ENCODE results near the gene CNTNAP2.

Gene CNTNAP2

DNA sequence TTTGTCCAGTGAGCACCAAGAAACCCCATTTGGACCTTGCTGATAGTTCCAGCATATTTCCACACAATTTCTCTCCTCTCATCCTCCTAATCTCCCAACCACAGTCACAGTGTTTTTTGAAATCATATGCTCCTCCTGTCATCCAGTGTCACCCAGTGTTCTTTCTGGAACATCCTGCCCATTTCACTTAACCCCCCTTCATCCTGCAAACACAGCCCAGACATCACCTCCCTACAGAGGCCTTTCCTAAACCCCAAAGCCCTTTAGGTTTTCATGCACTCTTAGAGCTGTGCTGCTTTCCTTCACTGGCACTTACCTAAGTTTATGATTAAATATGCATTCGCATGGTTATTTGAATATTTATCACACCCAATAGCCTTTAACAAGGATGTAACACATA, 1316.0 kb downstream of the CNTNAP2 start:
- no peak for DNase-seq (ENCODE audit: low read depth in 4 of 4, low spot score in 1 of 4)

DNA sequence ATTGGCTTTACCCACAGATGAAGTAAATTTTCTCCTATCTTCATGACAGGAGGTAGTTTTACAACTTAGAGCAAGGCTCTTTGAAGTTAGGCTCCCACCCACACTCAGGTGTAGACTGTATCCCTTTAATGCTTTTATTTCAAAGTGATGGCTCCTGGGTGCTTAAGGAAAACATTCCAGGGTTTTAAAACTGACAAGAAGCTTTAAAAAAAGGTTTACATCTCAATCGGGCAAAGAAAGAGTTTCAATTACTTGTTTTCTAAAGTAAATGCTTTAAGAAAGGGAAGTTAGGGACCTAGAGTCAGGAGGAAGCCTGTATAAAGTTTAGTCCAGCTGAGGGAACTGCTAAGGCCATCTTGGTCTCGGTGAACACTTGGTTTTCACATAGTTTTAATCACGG, 1320.1 kb downstream of the CNTNAP2 start:
- no peak for DNase-seq (ENCODE audit: low read depth in 4 of 4, low spot score in 1 of 4)

GRCh38 chr7:147438216-147438615, 1321.6 kb downstream of the CNTNAP2 start:
- no peak for DNase-seq (ENCODE audit: low read depth in 4 of 4, low spot score in 1 of 4)

GRCh38 chr7:147443942-147444341, 1327.3 kb downstream of the CNTNAP2 start:
- no peak for DNase-seq (ENCODE audit: low read depth in 4 of 4, low spot score in 1 of 4)

DNA sequence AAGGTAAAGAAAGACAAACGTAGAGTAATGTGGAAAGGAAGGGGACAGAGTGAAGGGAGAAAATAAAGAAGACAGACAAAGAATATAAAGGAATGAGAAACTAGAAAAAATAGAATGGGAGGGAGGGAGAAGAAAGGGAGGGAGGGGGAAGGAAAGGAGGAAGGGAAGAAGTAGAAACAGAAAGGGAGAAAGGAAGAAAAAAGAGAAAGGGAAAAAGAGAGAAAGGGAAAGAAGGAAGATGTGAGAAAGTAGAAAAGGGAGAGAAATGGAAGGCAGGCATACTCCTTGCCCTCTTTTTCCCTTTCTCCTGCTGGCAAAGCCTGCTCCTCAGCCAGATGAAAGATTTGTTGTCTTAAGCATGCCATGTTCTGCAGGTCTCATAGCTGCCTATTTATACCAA, 1336.2 kb downstream of the CNTNAP2 start:
- no peak for DNase-seq (ENCODE audit: low read depth in 4 of 4, low spot score in 1 of 4)

- no peak for DNase-seq (ENCODE audit: low read depth in 4 of 4, low spot score in 1 of 4)
Observed at GRCh38 chr7:147465223-147465622, 1348.6 kb downstream of the CNTNAP2 start.

- no peak for DNase-seq (ENCODE audit: low read depth in 4 of 4, low spot score in 1 of 4)
Observed at GRCh38 chr7:147472556-147472955, 1356.0 kb downstream of the CNTNAP2 start.

GRCh38 chr7:147474862-147475261, 1358.3 kb downstream of the CNTNAP2 start:
- no peak for DNase-seq (ENCODE audit: low read depth in 4 of 4, low spot score in 1 of 4)

DNA sequence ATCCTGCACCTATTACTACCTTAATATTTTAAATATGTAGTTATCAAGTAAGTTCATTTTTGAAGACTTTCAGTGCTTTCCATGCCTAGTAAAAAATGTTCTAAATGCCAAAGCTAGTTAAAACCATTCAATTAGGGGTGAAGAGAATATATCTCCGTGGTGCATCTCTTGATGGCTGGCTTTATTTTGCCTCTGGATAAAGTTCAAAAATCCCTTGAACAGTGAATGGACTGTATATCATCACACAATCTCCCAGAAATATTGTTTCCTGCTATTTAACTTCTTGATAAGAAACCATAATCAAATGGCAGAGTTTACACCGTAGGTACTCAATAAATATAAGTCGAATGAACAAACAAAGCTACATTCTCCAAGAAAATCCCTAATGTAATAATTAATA, 1360.9 kb downstream of the CNTNAP2 start:
- no peak for DNase-seq (ENCODE audit: low read depth in 4 of 4, low spot score in 1 of 4)

DNA sequence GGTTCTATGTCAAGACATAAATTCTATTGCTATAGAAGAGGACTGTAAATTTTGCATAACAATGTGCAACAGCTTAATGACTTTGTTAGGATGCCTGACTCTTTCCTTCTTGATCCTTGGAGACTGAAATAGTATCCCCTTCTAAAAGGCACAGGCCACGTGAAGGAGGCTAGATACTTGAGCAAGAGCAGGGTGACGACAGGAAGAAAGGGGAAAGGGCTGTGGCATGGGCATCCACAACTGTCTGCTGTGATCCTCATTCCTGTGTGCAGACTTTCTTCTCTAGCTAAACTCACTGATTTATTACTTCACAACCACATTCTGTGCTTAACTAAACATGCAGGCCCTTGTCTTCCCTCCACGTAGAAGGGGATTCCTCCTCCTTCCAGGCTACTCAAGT, 1362.2 kb downstream of the CNTNAP2 start:
- no peak for DNase-seq (ENCODE audit: low read depth in 4 of 4, low spot score in 1 of 4)

- DNase-seq (ENCODE audit: low read depth in 4 of 4, low spot score in 1 of 4): no peak
Observed at GRCh38 chr7:147483634-147484292, 1367.2 kb downstream of the CNTNAP2 start.

DNA sequence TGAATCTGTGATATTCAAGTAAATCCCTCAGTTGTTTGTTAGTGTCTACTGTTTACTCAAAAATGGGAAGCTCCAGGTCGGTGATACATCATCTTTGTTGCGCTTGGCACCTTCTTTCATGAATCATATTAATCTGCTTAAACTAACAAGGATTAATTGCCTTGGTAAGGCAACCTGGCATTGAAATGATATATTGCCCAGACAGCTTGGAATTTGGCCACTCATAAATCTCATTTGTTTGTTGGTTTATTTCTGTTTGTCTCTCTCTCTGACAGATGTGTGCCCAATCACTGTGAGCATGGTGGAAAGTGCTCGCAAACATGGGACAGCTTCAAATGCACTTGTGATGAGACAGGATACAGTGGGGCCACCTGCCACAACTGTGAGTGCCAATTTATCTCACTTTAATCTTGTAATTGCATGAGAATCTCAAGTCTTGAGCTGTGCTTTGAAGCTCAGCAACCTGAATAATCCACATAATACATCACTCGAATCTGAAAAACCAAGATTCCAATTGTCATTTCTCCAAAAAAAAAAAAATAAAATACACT, 1369.1 kb downstream of the CNTNAP2 start:
- no peak for DNase-seq (ENCODE audit: low read depth in 4 of 4, low spot score in 1 of 4)

- DNase-seq (ENCODE audit: low read depth in 4 of 4, low spot score in 1 of 4): no peak
Observed at GRCh38 chr7:147492606-147493005, 1376.0 kb downstream of the CNTNAP2 start.

DNA sequence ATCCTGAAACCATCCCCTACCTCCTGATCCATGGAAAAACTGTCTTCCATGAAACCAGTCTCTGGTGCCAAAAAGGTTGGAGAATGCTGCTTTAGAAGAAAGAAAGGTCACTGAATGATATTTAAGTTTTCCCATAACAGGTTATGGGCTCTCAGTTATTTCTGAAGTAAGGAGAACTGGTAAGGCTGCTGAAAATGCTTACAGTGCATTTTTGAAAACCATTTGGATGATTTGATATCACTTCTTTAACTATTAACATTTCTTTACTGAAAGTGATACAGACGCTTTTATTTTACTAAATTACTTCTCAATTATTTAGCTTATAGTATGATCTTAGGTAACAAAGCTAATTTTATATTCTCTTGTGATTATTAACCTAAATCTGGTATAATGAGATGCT, 1379.6 kb downstream of the CNTNAP2 start:
- no peak for DNase-seq (ENCODE audit: low read depth in 4 of 4, low spot score in 1 of 4)

DNA sequence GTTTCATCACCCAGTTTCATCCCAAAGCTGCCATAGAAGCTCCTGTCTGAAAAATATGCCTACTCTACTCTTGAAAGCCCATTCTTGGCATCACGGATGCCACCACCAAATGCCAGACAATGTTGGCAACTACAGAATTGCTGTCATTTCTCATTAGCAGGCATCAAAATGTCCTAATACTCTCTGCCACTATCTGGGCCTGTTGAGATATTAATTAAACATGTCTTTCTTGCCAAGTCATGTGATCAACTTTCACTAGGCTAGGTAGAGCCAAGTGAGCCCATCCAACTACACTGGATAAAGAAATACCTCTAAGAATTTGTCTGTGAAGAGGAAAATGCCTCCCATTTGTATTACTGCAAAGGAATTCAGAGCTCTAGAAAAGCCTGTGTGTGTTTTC, 1380.6 kb downstream of the CNTNAP2 start:
- no peak for DNase-seq (ENCODE audit: low read depth in 4 of 4, low spot score in 1 of 4)

GRCh38 chr7:147498081-147498480, 1381.5 kb downstream of the CNTNAP2 start:
- no peak for DNase-seq (ENCODE audit: low read depth in 4 of 4, low spot score in 1 of 4)

DNA sequence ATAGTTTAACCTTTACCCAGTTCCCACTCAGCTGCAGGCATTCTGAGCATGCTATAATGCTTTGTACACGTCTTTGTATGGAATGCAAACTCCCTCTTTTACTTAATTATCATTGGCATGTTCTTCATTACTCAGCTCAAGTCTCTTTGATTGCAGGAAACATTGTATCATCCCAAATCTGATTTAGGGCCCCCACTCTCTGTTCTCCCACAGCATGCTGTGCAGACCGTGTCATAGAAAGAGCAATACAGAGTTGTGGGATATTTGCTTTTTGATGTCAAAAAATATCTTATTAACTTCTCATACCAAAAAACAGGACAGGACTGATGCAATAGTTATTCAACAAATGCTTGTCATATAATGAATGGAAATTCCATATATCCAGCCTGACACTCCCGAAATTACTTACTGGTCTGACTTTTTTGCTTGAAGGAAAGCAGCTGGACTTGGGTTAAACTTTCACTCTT, 1392.5 kb downstream of the CNTNAP2 start:
- DNase-seq (ENCODE audit: low read depth in 4 of 4, low spot score in 1 of 4): no peak

DNA sequence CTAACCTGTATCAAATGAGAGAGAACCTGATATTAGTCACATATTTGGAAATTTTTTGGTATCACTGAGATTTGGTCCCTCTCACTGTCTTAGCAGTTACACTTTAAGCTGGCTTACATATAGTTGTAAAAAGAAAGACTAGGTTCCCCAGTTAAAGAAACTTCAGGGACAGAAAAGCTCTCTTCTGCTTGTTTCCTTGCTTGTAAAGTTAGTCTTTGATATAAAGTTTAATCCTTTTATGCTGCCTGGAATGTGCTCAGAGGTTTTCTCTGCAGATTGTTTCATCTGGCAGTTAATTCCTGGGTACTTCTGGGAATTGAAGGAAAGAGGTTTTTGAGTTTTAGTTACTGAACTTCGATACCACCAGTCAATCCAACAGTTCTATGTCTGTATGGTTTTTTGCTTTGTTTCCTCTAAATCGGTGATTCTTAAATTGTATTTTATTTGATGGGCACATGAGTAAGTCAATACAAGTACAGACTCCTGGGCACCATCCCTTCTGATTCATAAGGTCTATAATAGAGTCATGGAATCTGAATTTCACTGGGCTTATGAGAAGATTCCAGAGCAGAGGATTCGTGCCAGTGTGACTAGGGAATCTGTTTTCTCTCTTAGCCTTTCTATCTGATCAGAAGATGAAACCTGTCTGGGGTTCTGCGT, 1393.1 kb downstream of the CNTNAP2 start:
- DNase-seq (ENCODE audit: low read depth in 4 of 4, low spot score in 1 of 4): no peak

DNA sequence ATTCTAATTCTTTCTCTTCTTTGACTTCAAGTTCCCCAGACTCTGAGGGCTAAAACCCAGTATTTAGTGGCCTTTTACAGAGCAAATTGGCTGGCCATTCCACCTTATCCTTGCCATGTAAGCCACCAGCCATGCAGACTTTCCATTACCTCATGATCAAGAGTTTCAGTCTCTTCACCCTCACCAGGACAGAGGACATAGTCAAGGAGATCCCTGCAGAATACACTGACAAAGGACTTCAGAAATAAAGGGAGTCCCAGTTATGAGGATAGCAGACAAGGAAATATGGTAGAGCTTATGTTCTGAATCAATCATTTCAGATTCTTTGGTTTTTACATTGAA, 1393.6 kb downstream of the CNTNAP2 start:
- DNase-seq (ENCODE audit: low read depth in 4 of 4, low spot score in 1 of 4): no peak

DNA sequence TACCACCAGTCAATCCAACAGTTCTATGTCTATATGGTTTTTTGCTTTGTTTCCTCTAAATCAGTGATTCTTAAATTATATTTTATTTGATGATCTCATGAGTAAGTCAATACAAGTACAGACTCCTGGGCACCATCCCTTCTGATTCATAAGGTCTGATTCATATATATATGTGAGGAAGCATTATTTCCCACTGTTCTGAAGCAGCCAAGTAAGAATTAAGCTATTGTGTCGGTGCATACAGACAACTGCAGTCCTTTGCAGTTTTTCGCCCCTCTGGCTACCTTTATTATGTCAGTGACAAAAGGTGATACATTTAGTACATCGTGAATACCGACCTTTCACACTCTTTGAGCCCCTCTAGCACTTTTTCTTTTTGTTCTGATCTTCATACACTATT, 1394.3 kb downstream of the CNTNAP2 start:
- DNase-seq (ENCODE audit: low read depth in 4 of 4, low spot score in 1 of 4): no peak

- DNase-seq (ENCODE audit: low read depth in 4 of 4, low spot score in 1 of 4): no peak
Observed at GRCh38 chr7:147513451-147513850, 1396.8 kb downstream of the CNTNAP2 start.

DNA sequence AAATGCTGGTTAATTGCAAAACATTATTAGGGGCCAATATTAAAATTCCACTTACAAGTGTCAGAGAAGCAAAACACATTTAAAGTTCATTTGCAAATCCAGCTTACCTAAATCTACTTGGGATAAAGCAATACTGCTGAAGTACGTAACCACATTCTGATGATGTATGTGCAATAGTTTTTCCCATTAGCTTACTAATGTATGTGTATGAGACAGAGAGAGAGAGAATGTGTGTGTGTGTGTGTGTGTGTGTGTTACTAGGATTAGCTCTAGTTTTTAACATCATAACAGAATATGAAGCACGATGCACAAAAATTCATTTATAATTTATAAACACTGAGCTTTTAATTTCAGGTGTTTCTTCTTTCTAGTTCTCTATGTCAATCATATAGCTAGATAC, 1399.8 kb downstream of the CNTNAP2 start:
- DNase-seq (ENCODE audit: low read depth in 4 of 4, low spot score in 1 of 4): no peak

- DNase-seq (ENCODE audit: low read depth in 4 of 4, low spot score in 1 of 4): no peak
Observed at GRCh38 chr7:147519062-147519461, 1402.5 kb downstream of the CNTNAP2 start.

Data from stimulated activated CD4-positive, alpha-beta T cell treated with anti-CD3 and anti-CD28 coated beads, Interleukin-1b, Interleukin-23, amount 100 ng/mL, for 24 hours (primary cell).